ENCODE results near the gene MYMX. TPM values are rescaled to one million over a fixed set of nuclear protein-coding genes. Genes with fewer than 3 reads are reported as not detected.

MYMX gene
- total and polyA plus RNA-seq, 7 experiments from 2014 or later: not detected

DNA sequence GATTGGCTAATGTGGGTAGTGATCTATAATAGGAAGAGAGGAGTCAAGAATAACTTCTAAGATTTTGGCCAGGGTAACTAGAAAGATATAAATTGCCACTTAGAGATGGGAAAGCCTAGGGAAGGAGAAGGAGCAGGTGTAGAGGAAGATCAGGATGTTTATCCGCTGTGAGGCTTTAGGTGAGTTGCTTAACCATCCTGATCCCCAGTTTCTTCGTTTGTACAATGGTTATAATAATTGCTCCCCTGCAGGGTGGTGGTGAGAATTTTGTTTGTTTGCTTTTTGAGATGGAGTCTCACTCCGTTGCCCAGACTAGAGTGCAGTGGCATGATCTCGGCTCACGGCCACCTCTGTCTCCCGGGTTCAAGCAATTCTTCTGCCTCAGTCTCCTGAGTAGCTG lies 2.4 kb upstream of the MYMX start:
- no peaks in the 10 kb centered on the region for H3K36me3 Mint-ChIP-seq
- no peaks in the 10 kb centered on the region for H3K4me1 ChIP-seq (ENCODE audit: control insufficient read depth in 2 of 2, insufficient read depth in 2 of 2, low read length in 2 of 2)
- intact Hi-C loops (cut with micrococcal nuclease): no loop called here
- CTCF ChIA-PET: no interaction called here
- no peak overlapping the region for H3K27ac Mint-ChIP-seq
- H3K27me3 ChIP-seq (ENCODE audit: control insufficient read depth in 2 of 2, insufficient read depth in 2 of 2, low read length in 2 of 2): no peaks in the 10 kb centered on the region
- POLR2A ChIA-PET: interaction anchor here (0.6 kb wide), 1 partner anchor 35 kb away, joined by 3 read pairs; no protein-coding TSS in a partner anchor
- H3K9me3 ChIP-seq (ENCODE audit: control insufficient read depth in 2 of 3, low read length in 3 of 3): no peaks in the 10 kb centered on the region
- no peaks in the 10 kb centered on the region for H3K36me3 ChIP-seq (ENCODE audit: control insufficient read depth in 2 of 3, insufficient read depth in 3 of 3, low read length in 3 of 3)
- no peak for ATAC-seq
- H3K4me1 Mint-ChIP-seq: peaks cover 0 to 10% (median 6%) of the 10 kb centered on the region in 7 donors
- H3K27me3 Mint-ChIP-seq: peaks cover 0 to 34% (median 3%) of the 10 kb centered on the region in 5 donors
- no peak overlapping the region for H3K4me3 Mint-ChIP-seq
- H3K9me3 Mint-ChIP-seq: no peaks in the 10 kb centered on the region
- no peak for DNase-seq
- H3K4me3 ChIP-seq (ENCODE audit: low read length): no peak overlapping the region
- H3K27ac ChIP-seq (ENCODE audit: low read depth, low read length): no peak overlapping the region

DNA sequence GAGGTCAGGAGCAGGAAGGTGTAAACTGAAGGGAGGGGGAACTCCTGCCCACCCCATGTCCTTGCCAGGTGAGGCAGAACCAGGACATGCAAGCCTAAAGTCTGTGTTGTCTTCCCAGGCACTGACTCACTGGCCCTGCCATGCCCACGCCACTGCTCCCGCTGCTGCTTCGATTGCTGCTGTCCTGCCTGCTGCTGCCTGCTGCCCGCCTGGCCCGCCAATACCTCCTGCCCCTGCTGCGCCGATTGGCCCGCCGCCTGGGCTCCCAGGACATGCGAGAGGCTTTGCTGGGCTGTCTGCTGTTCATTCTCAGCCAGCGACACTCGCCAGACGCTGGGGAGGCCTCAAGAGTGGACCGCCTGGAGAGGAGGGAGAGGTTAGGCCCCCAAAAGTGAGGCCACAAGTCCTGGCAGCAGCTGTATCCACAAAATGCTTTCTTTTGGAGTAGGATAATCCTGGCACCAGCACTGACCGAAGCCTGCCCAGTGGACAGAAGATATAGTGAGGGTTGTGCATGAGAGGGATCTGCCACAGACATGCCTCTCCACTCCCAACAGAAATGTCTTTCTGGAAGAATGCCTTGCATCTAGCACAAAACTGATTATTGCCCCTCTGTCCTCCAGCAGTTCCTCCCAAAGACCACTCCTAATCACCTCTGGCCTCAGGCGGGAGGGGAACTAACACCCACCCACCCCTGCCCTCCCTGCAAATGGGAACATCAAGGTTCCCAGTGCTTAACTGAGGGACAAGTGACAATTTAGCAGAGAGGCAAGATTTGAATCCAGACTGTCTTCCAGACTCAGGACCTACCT lies 812 bp downstream of the MYMX start:
- H3K27ac Mint-ChIP-seq: no peak overlapping the region
- DNase-seq (no peak), ATAC-seq (no peak)
- peak overlapping the region in 1 of 10 donors; percentile 75 for H3K4me3 Mint-ChIP-seq
- Histone ChIP-seq H3K4me3 (ENCODE audit: low read length) (no peak overlapping the region), H3K9me3 (ENCODE audit: control insufficient read depth in 2 of 3, low read length in 3 of 3) (no peaks in the 10 kb centered on the region), H3K27ac (ENCODE audit: low read depth, low read length) (no peak overlapping the region), H3K36me3 (ENCODE audit: control insufficient read depth in 2 of 3, insufficient read depth in 3 of 3, low read length in 3 of 3) (no peaks in the 10 kb centered on the region), H3K27me3 (ENCODE audit: control insufficient read depth in 2 of 2, insufficient read depth in 2 of 2, low read length in 2 of 2) (no peaks in the 10 kb centered on the region), H3K4me1 (ENCODE audit: control insufficient read depth in 2 of 2, insufficient read depth in 2 of 2, low read length in 2 of 2) (peaks cover 2 to 4% of the 10 kb centered on the region in 2 donors)
- H3K27me3 Mint-ChIP-seq: peaks cover 0 to 23% (median 0%) of the 10 kb centered on the region in 5 donors
- CTCF ChIA-PET: interaction anchor here (0.7 kb wide), 1 partner anchor 51 kb away, joined by 3 read pairs; no protein-coding TSS in a partner anchor
- POLR2A ChIA-PET: no interaction called here
- H3K9me3 Mint-ChIP-seq: no peaks in the 10 kb centered on the region
- intact Hi-C loops (cut with micrococcal nuclease): no loop called here
- no peaks in the 10 kb centered on the region for H3K36me3 Mint-ChIP-seq
- peaks cover 0 to 28% (median 16%) of the 10 kb centered on the region in 7 donors for H3K4me1 Mint-ChIP-seq

- Histone ChIP-seq H3K27me3 (ENCODE audit: control insufficient read depth in 2 of 2, insufficient read depth in 2 of 2, low read length in 2 of 2) (no peaks in the 10 kb centered on the region), H3K9me3 (ENCODE audit: control insufficient read depth in 2 of 3, low read length in 3 of 3) (no peaks in the 10 kb centered on the region), H3K4me3 (ENCODE audit: low read length) (no peak overlapping the region), H3K27ac (ENCODE audit: low read depth, low read length) (peak overlapping the region; percentile 14), H3K36me3 (ENCODE audit: control insufficient read depth in 2 of 3, insufficient read depth in 3 of 3, low read length in 3 of 3) (no peaks in the 10 kb centered on the region), H3K4me1 (ENCODE audit: control insufficient read depth in 2 of 2, insufficient read depth in 2 of 2, low read length in 2 of 2) (peaks cover 11 to 13% of the 10 kb centered on the region in 2 donors)
- intact Hi-C loops (cut with micrococcal nuclease): no loop called here
- Mint-ChIP-seq H3K4me3 (peak overlapping the region in 9 of 10 donors; percentile 36 to 75 (median 54)), H3K27ac (no peak overlapping the region), H3K9me3 (no peaks in the 10 kb centered on the region), H3K4me1 (peaks cover 3 to 40% (median 27%) of the 10 kb centered on the region in 7 donors), H3K36me3 (no peaks in the 10 kb centered on the region), H3K27me3 (peaks cover 0 to 23% (median 0%) of the 10 kb centered on the region in 5 donors)
- DNase-seq (peak in 2 of 9 donors; percentile 24 to 51), ATAC-seq (peak; percentile 25)
- CTCF ChIA-PET: interaction anchor here (0.6 kb wide), 1 partner anchor 26 kb away, joined by 3 read pairs; no protein-coding TSS in a partner anchor
- POLR2A ChIA-PET: no interaction called here
Measured at GRCh38 chr6:44219053-44219814, 2.5 kb downstream of the MYMX start.

DNA sequence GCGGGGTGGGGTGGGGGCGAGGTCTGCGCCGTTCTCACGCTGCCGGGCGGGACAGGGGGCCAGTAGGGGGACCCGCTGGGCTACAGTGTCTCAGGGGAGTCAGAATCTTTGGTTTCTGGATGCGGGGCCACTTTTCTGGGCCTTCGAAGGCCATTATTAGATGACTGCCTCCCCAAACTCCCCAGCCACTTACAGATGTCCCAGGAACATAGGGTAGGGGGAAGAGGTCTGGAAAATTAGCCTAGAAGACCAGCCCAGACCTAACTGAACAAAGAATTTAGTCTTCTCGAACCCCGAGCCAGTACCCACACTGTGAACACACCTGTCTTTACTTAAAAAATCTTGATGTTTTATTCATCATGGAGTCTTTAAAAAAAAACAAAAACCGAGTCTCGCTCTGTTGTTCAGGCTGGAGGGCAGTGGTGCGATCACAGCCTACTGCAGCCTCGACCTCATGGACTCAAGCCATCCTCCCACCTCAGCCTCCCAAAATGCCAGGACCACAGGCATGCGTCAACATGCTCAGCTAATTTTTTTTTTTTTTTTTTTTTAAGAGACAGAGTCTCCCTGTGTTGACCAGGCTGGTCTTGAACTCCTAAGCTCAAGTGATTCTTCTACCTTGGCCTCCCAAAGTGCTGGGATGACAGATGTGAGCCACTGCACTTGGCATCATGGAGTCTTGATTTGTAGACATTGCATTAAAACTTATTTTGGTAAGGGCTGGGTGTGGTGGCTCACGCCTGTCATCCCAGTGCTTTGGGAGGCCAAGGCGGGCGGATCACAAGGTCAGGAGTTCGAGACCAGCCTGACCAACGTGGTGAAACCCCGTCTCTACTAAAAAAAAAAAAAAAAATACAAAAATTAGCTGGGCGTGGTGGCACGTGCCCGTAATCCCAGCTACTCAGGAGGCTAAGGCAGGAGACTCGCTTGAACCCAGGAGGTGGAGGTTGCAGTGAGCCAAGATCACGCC lies 3.4 kb downstream of the MYMX start:
- no peaks in the 10 kb centered on the region for H3K36me3 ChIP-seq (ENCODE audit: control insufficient read depth in 2 of 3, insufficient read depth in 3 of 3, low read length in 3 of 3)
- ChIA-PET POLR2A (no interaction called here), CTCF (interaction anchor here (0.6 to 1.2 kb wide), 2 partner anchors 26 to 51 kb away, joined by 3 read pairs; no protein-coding TSS in a partner anchor)
- H3K9me3 ChIP-seq (ENCODE audit: control insufficient read depth in 2 of 3, low read length in 3 of 3): no peaks in the 10 kb centered on the region
- no peak overlapping the region for H3K4me3 ChIP-seq (ENCODE audit: low read length)
- H3K27me3 ChIP-seq (ENCODE audit: control insufficient read depth in 2 of 2, insufficient read depth in 2 of 2, low read length in 2 of 2): no peaks in the 10 kb centered on the region
- intact Hi-C loops (cut with micrococcal nuclease): loop anchor here in 1 of 2 donors (5.0 kb wide), 1 partner anchor 48 kb away; no protein-coding TSS in a partner anchor
- H3K4me1 ChIP-seq (ENCODE audit: control insufficient read depth in 2 of 2, insufficient read depth in 2 of 2, low read length in 2 of 2): peaks cover 15 to 16% of the 10 kb centered on the region in 2 donors
- no peak overlapping the region for H3K27ac ChIP-seq (ENCODE audit: low read depth, low read length)
- H3K4me3 Mint-ChIP-seq: peak overlapping the region in 8 of 10 donors; percentile 25 to 75 (median 48)
- no peaks in the 10 kb centered on the region for H3K9me3 Mint-ChIP-seq
- peak overlapping the region in 1 of 9 donors; percentile 30 for H3K27ac Mint-ChIP-seq
- ATAC-seq (no peak), DNase-seq (no peak)
- peaks cover 0 to 23% (median 0%) of the 10 kb centered on the region in 5 donors for H3K27me3 Mint-ChIP-seq
- no peaks in the 10 kb centered on the region for H3K36me3 Mint-ChIP-seq
- H3K4me1 Mint-ChIP-seq: peaks cover 6 to 48% (median 31%) of the 10 kb centered on the region in 7 donors

GRCh38 chr6:44220913-44221290 lies 4.2 kb downstream of the MYMX start:
- no peak for ATAC-seq
- ChIA-PET CTCF (interaction anchor here (0.6 to 1.9 kb wide), 4 partner anchors 21 to 51 kb away, joined by 3 to 7 read pairs (median 4); partner anchors contain the start of gene HSP90AB1), POLR2A (interaction anchor here (0.6 to 4.7 kb wide), 2 partner anchors 22 to 26 kb away, joined by 3 to 51 read pairs; partner anchors contain the start of gene HSP90AB1)
- DNase-seq: no peak
- Mint-ChIP-seq H3K9me3 (no peaks in the 10 kb centered on the region), H3K36me3 (no peaks in the 10 kb centered on the region), H3K27me3 (peaks cover 0 to 23% (median 0%) of the 10 kb centered on the region in 5 donors), H3K4me1 (peaks cover 6 to 48% (median 31%) of the 10 kb centered on the region in 7 donors), H3K27ac (peak overlapping the region in 2 of 9 donors; percentile 42 to 63), H3K4me3 (peak overlapping the region in 6 of 10 donors; percentile 40 to 93 (median 60))
- H3K27me3 ChIP-seq (ENCODE audit: control insufficient read depth in 2 of 2, insufficient read depth in 2 of 2, low read length in 2 of 2): no peaks in the 10 kb centered on the region
- no peak overlapping the region for H3K4me3 ChIP-seq (ENCODE audit: low read length)
- H3K27ac ChIP-seq (ENCODE audit: low read depth, low read length): no peak overlapping the region
- peaks cover 15 to 16% of the 10 kb centered on the region in 2 donors for H3K4me1 ChIP-seq (ENCODE audit: control insufficient read depth in 2 of 2, insufficient read depth in 2 of 2, low read length in 2 of 2)
- intact Hi-C loops (cut with micrococcal nuclease): loop anchor here (1.0 to 5.0 kb wide), 5 partner anchors 17 to 117 kb away; partner anchors contain the start of gene SLC35B2 (in 1 of the 2)
- H3K36me3 ChIP-seq (ENCODE audit: control insufficient read depth in 2 of 3, insufficient read depth in 3 of 3, low read length in 3 of 3): no peaks in the 10 kb centered on the region
- H3K9me3 ChIP-seq (ENCODE audit: control insufficient read depth in 2 of 3, low read length in 3 of 3): no peaks in the 10 kb centered on the region

Measured in naive thymus-derived CD4-positive, alpha-beta T cell (primary cell).